IMR-90 (cell line): Measurements from ENCODE around the gene NCOA5. TPM values are rescaled to one million over a fixed set of nuclear protein-coding genes. Genes with fewer than 3 reads are reported as not detected.

Source experiments
- ATAC-seq: fragments of 200-7000 bp; cut with Tn5 transposase; 2 replicates; pipeline ENCODE4 v1.9.1; 2020; ENCODE audit warnings: low read depth, mild to moderate bottlenecking, moderate library complexity
- BruUV-seq: library from RNA; stranded (reverse); fragments of 400-500 nt; replicated peaks from 2 replicates; lab custom pipeline; 2021; lab: Mats Ljungman, UMichigan
- CTCF ChIA-PET: fragments of 300-600 bp; formaldehyde crosslinking; extraction: SDS; loops from one replicate; lab custom pipeline; 2021; ENCODE audit warnings: antibody characterized with exemption; lab: Yijun Ruan, JAX
- POLR2A ChIA-PET: fragments of 300-600 bp; sonication (Branson Sonifier 250); formaldehyde crosslinking; loops from one replicate; lab custom pipeline; 2022; ENCODE audit warnings: antibody characterized with exemption; ENCODE audit not compliant: unreplicated experiment; lab: Charles Lee
- DNase-seq: peaks from one replicate; pipeline ENCODE4 v3.0.0; 2013
- H2AFZ ChIP-seq: replicated peaks from 2 replicates; pipeline ENCODE3; 2013; ENCODE audit warnings: low read length, mild to moderate bottlenecking; ENCODE audit not compliant: poor library complexity
- H2AK5ac ChIP-seq: 2 replicates; pipeline ENCODE4 v1.6.1; 2013; ENCODE audit warnings: low read depth, low read length, inconsistent platforms
- H2AK9ac ChIP-seq: replicated peaks from 2 replicates; pipeline ENCODE3; 2013; ENCODE audit warnings: mild to moderate bottlenecking, low read depth, low read length, moderate library complexity; ENCODE audit not compliant: poor library complexity
- H2BK120ac ChIP-seq: 2 replicates; pipeline ENCODE4 v1.6.1; 2013; ENCODE audit warnings: low read depth, low read length, inconsistent platforms
- H2BK15ac ChIP-seq: 3 replicates; pipeline ENCODE4 v1.6.1; 2013; ENCODE audit warnings: low read depth, low read length, inconsistent platforms
- H2BK20ac ChIP-seq: 2 replicates; pipeline ENCODE4 v1.6.1; 2013; ENCODE audit warnings: low read depth, mild to moderate bottlenecking, inconsistent platforms, low read length, moderate library complexity
- H2BK5ac ChIP-seq: 2 replicates; pipeline ENCODE4 v1.6.1; 2013; ENCODE audit warnings: mild to moderate bottlenecking, low read depth, low read length, inconsistent platforms; ENCODE audit not compliant: poor library complexity, severe bottlenecking
- H3K14ac ChIP-seq: replicated peaks from 2 replicates; pipeline ENCODE4 v1.6.1; 2013; ENCODE audit warnings: low read depth, low read length, inconsistent platforms
- H3K18ac ChIP-seq: 2 replicates; pipeline ENCODE4 v1.6.1; 2013; ENCODE audit warnings: low read depth, low read length, control low read depth
- H3K23ac ChIP-seq: 2 replicates; pipeline ENCODE4 v1.6.1; 2013; ENCODE audit warnings: low read depth, low read length, inconsistent platforms
- H3K27ac ChIP-seq: 2 replicates; pipeline ENCODE4 v1.5.1; 2013; ENCODE audit warnings: mild to moderate bottlenecking, control low read depth, low read length; ENCODE audit not compliant: insufficient read depth
- H3K27me3 ChIP-seq: 2 replicates; pipeline ENCODE4 v1.6.1; 2013; ENCODE audit warnings: low read length; ENCODE audit not compliant: control insufficient read depth, insufficient read depth
- H3K36me3 ChIP-seq: 2 replicates; pipeline ENCODE4 v1.6.1; 2013; ENCODE audit warnings: low read length, mixed read lengths; ENCODE audit not compliant: control insufficient read depth, insufficient read depth
- H3K4ac ChIP-seq: 2 replicates; pipeline ENCODE4 v1.6.1; 2013; ENCODE audit warnings: low read depth, low read length, inconsistent platforms
- H3K4me1 ChIP-seq: 2 replicates; pipeline ENCODE4 v1.6.1; 2013; ENCODE audit warnings: low read length, mixed read lengths; ENCODE audit not compliant: control insufficient read depth, insufficient read depth
- H3K4me2 ChIP-seq: 2 replicates; pipeline ENCODE4 v1.6.1; 2013; ENCODE audit warnings: low read depth, mild to moderate bottlenecking, control low read depth, low read length, moderate library complexity
- H3K4me3 ChIP-seq: 2 replicates; pipeline ENCODE4 v1.5.1; 2013; ENCODE audit warnings: low read depth, mild to moderate bottlenecking, control low read depth, low read length, moderate library complexity; ENCODE audit not compliant: insufficient read depth
- H3K56ac ChIP-seq: 2 replicates; pipeline ENCODE4 v1.6.1; 2013; ENCODE audit warnings: low read length, inconsistent platforms; ENCODE audit not compliant: insufficient read depth; ENCODE audit errors: extremely low read depth
- H3K79me1 ChIP-seq, 2 experiments: 2 replicates each; pipeline ENCODE4 v1.6.1; 2013; ENCODE audit warnings: low read length in 2 of 2, inconsistent platforms in 1 of 2, low read depth in 1 of 2
- H3K9ac ChIP-seq: 2 replicates; pipeline ENCODE4 v1.6.1; 2013; ENCODE audit warnings: low read depth, low read length, control low read depth
- H3K9me1 ChIP-seq: 2 replicates; pipeline ENCODE4 v1.6.1; 2013; ENCODE audit warnings: low read length, inconsistent platforms; ENCODE audit not compliant: insufficient read depth
- H3K9me3 ChIP-seq: 2 replicates; pipeline ENCODE4 v1.6.1; 2013; ENCODE audit warnings: low read length; ENCODE audit not compliant: control insufficient read depth, insufficient read depth
- H4K20me1 ChIP-seq: 2 replicates; pipeline ENCODE4 v1.6.1; 2013; ENCODE audit warnings: low read length, inconsistent platforms; ENCODE audit not compliant: insufficient read depth
- H4K5ac ChIP-seq: 2 replicates; pipeline ENCODE4 v1.6.1; 2013; ENCODE audit warnings: mild to moderate bottlenecking, low read depth, low read length, control low read depth
- H4K8ac ChIP-seq, 2 experiments: 2 replicates each; pipeline ENCODE4 v1.6.1; 2013; ENCODE audit warnings: low read depth in 2 of 2, low read length in 2 of 2, control low read depth in 1 of 2, inconsistent platforms in 1 of 2
- H4K91ac ChIP-seq: 2 replicates; pipeline ENCODE4 v1.6.1; 2013; ENCODE audit warnings: low read depth, low read length, inconsistent platforms; ENCODE audit not compliant: insufficient read depth
- BHLHE40 ChIP-seq: fragments of 150-350 bp; IDR thresholded peaks from 2 replicates; pipeline ENCODE4 v1.6.1; 2016; ENCODE audit warnings: mild to moderate bottlenecking, low read depth, low read length
- CEBPB ChIP-seq: IDR thresholded peaks from 2 replicates; pipeline ENCODE4 v1.6.1; 2012; ENCODE audit warnings: low read depth, low read length, improper control_type of control experiment
- FOS ChIP-seq: fragments of 150-350 bp; IDR thresholded peaks from 2 replicates; pipeline ENCODE4 v1.6.1; 2016; ENCODE audit warnings: low read depth, low read length
- MAFK ChIP-seq: IDR thresholded peaks from 2 replicates; pipeline ENCODE4 v1.6.1; 2012; ENCODE audit warnings: low read depth, low read length, improper control_type of control experiment
- NFE2L2 ChIP-seq: fragments of 150-350 bp; IDR thresholded peaks from 2 replicates; pipeline ENCODE4 v1.6.1; 2016; ENCODE audit warnings: low read depth, mild to moderate bottlenecking, low read length
- POLR2A ChIP-seq: IDR thresholded peaks from 2 replicates; pipeline ENCODE4 v1.6.1; 2012; ENCODE audit warnings: mild to moderate bottlenecking, low read depth, low read length
- RAD21 ChIP-seq: IDR thresholded peaks from 2 replicates; pipeline ENCODE4 v1.6.1; 2012; ENCODE audit warnings: low read length, improper control_type of control experiment
- RFX5 ChIP-seq: IDR thresholded peaks from 2 replicates; pipeline ENCODE4 v1.8.0; 2012; ENCODE audit warnings: low read depth, mild to moderate bottlenecking, low read length, moderate library complexity
- SMC3 ChIP-seq: fragments of 150-350 bp; IDR thresholded peaks from 2 replicates; pipeline ENCODE4 v1.6.1; 2016; ENCODE audit warnings: low read depth, mild to moderate bottlenecking, antibody characterized with exemption, low read length, moderate library complexity
- WGBS, 2 experiments: methylation state at CpG; one replicate each; pipeline versions ENCODE4 v1.1.5 to v1.1.7; 2013; ENCODE audit warnings: missing lambda C conversion rate in 2 of 2; ENCODE audit not compliant: insufficient read length in 1 of 2; ENCODE audit errors: extremely low coverage in 2 of 2; 5-methylcytosine and 5-hydroxymethylcytosine counted together
- dilution Hi-C: fragments of 300-500 bp; cut with HindIII; formaldehyde crosslinking; loops from one replicate; pipeline ENCODE4 v1.14.3; 2018; ENCODE audit warnings: low sequenced_read_pairs; ENCODE audit not compliant: unreplicated experiment
- in situ Hi-C: fragments of 300-500 bp; cut with MboI; formaldehyde crosslinking; loops from 3 replicates; pipeline ENCODE4 v1.14.3; 2019; ENCODE audit warnings: low sequenced_read_pairs, inconsistent platforms, mixed read lengths
- intact Hi-C: fragments of 100-400 bp; cut with micrococcal nuclease; formaldehyde crosslinking; loops from 2 replicates; pipeline ENCODE4 v1.10.0; 2022
- polyA plus RNA-seq, 3 experiments: library from polyadenylated mRNA; depleted of rRNA; stranded (reverse); fragments of >200 nt; gene quantifications; 2 replicates each; pipeline ENCODE4 v1.2.3, GENCODE V29; 2012; ENCODE audit warnings: low replicate concordance in 1 of 3
- total RNA-seq: library from RNA; depleted of rRNA; stranded (reverse); fragments of >200 nt; gene quantifications from 2 replicates; pipeline ENCODE4 v1.2.3, GENCODE V29; 2012
- TF ChIP-seq, protein P1 (sequence below): conservative IDR thresholded peaks from 2 replicates; pipeline ENCODE4 v1.5.1; 2012; ENCODE audit warnings: mild to moderate bottlenecking, low read depth, low read length, improper control_type of control experiment
- TF ChIP-seq, protein P2 (sequence below): fragments of 150-350 bp; IDR thresholded peaks from 2 replicates; pipeline ENCODE4 v1.6.1; 2017; ENCODE audit warnings: mild to moderate bottlenecking, antibody characterized with exemption, low read length, low read depth
- TF ChIP-seq, protein P3 (sequence below): fragments of 150-350 bp; IDR thresholded peaks from 2 replicates; pipeline ENCODE4 v1.6.1; 2016; ENCODE audit warnings: low read depth, mild to moderate bottlenecking, low read length, moderate library complexity, borderline replicate concordance

Gene NCOA5
- total and polyA plus RNA-seq, 2 of the 4 experiments (the other 2 are of a cell fraction): 17.4 to 20.6 TPM

DNA sequence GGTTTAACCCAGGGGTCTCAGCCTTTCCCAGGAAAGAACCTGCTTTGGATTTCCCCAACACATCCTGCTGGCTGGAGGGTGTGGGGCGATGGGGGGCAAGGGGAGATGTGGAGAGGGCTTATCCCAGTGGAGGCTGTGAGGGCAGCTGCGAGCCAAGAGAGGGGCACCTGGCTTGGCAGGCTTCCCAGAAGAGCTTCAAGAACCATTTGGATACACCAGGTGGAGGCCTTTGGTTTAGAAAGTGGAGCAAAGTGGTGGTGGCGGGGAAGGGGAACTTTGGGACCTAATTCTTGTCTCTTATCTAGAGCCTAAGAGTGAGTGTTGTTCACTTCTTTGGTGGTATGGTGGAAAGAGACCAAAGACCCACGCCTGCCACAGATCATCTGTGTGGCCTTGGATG, 40.8 kb upstream of the NCOA5 start:
- Histone ChIP-seq H4K20me1 (no peaks in the 10 kb centered on the region), H4K91ac (no peak overlapping the region), H4K5ac (no peak overlapping the region), H2AK9ac (no peak overlapping the region), H2BK15ac (no peak overlapping the region), H4K8ac (no peak overlapping the region), H3K36me3 (no peaks in the 10 kb centered on the region), H3K4me3 (no peak overlapping the region), H3K14ac (no peak overlapping the region), H2AK5ac (no peak overlapping the region), H3K27ac (no peak overlapping the region), H3K4ac (no peak overlapping the region), H3K56ac (no peak overlapping the region), H3K9me1 (no peaks in the 10 kb centered on the region), H3K23ac (no peak overlapping the region), H3K4me1 (no peaks in the 10 kb centered on the region), H2BK20ac (no peak overlapping the region), H3K27me3 (peaks cover 36% of the 10 kb centered on the region), H3K9me3 (no peaks in the 10 kb centered on the region), H2BK5ac (no peak overlapping the region), H3K18ac (no peak overlapping the region), H2BK120ac (no peak overlapping the region), H3K9ac (no peak overlapping the region), H2AFZ (no peak overlapping the region), H3K79me1 (no peaks in the 10 kb centered on the region), H3K4me2 (no peak overlapping the region)
- 20% methylated on average over 1 of the region's 4 CpGs; no CpG with 5 or more reads in 1 of the 2 experiments for WGBS, 2 experiments
- ChIA-PET POLR2A (no interaction called here), CTCF (interaction anchor here (1.7 kb wide), 1 partner anchor 219 kb away, joined by 5 read pairs; no protein-coding TSS in a partner anchor)
- ATAC-seq (no peak), DNase-seq (no peak)
- TF ChIP-seq RFX5: no peak
- no peak for TF ChIP-seq NFE2L2
- TF ChIP-seq, protein P1, sequence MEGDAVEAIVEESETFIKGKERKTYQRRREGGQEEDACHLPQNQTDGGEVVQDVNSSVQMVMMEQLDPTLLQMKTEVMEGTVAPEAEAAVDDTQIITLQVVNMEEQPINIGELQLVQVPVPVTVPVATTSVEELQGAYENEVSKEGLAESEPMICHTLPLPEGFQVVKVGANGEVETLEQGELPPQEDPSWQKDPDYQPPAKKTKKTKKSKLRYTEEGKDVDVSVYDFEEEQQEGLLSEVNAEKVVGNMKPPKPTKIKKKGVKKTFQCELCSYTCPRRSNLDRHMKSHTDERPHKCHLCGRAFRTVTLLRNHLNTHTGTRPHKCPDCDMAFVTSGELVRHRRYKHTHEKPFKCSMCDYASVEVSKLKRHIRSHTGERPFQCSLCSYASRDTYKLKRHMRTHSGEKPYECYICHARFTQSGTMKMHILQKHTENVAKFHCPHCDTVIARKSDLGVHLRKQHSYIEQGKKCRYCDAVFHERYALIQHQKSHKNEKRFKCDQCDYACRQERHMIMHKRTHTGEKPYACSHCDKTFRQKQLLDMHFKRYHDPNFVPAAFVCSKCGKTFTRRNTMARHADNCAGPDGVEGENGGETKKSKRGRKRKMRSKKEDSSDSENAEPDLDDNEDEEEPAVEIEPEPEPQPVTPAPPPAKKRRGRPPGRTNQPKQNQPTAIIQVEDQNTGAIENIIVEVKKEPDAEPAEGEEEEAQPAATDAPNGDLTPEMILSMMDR: no peak
- TF ChIP-seq MAFK: no peak
- TF ChIP-seq RAD21: no peak
- no peak for TF ChIP-seq SMC3
- no peak for TF ChIP-seq POLR2A
- TF ChIP-seq CEBPB: no peak
- TF ChIP-seq FOS: no peak
- TF ChIP-seq, protein P2, sequence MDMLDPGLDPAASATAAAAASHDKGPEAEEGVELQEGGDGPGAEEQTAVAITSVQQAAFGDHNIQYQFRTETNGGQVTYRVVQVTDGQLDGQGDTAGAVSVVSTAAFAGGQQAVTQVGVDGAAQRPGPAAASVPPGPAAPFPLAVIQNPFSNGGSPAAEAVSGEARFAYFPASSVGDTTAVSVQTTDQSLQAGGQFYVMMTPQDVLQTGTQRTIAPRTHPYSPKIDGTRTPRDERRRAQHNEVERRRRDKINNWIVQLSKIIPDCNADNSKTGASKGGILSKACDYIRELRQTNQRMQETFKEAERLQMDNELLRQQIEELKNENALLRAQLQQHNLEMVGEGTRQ: no peak
- TF ChIP-seq, protein P3, sequence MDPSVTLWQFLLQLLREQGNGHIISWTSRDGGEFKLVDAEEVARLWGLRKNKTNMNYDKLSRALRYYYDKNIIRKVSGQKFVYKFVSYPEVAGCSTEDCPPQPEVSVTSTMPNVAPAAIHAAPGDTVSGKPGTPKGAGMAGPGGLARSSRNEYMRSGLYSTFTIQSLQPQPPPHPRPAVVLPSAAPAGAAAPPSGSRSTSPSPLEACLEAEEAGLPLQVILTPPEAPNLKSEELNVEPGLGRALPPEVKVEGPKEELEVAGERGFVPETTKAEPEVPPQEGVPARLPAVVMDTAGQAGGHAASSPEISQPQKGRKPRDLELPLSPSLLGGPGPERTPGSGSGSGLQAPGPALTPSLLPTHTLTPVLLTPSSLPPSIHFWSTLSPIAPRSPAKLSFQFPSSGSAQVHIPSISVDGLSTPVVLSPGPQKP: no peak
- no peak for TF ChIP-seq BHLHE40
- in situ Hi-C loops (no loop called here), dilution Hi-C loops (no loop called here), intact Hi-C loops (loop anchor here (5.0 kb wide), 1 partner anchor 197 kb away; no protein-coding TSS in a partner anchor)
- no TSS peak for BruUV-seq
